Renal cortex interstitium (tissue), 11 donors: Measurements from ENCODE around the gene SDK2. TPM values are rescaled to one million over a fixed set of nuclear protein-coding genes. Genes with fewer than 3 reads are reported as not detected.

Experiments used
- DNase-seq, 11 donors: peaks; one replicate each; pipeline ENCODE4 v3.0.0-alpha.2; 2013; ENCODE audit warnings: low read depth in 9 of 11, low spot score in 4 of 11; ENCODE audit errors: extremely low read depth in 1 of 11
- polyA plus RNA-seq, 3 donors: library from polyadenylated mRNA; unstranded; fragments of 120-200 nt; gene quantifications; one replicate each; pipeline ENCODE4 v1.2.1, GENCODE V29; 2013; ENCODE audit not compliant: insufficient read length in 3 of 3

The SDK2 gene
- polyA plus RNA-seq, 3 donors = 6.8 to 11.1 (median 9.2) TPM

- no peak for DNase-seq
These were observed 268.1 kb downstream of the SDK2 start for GRCh38 chr17:73376152-73376551.

DNA sequence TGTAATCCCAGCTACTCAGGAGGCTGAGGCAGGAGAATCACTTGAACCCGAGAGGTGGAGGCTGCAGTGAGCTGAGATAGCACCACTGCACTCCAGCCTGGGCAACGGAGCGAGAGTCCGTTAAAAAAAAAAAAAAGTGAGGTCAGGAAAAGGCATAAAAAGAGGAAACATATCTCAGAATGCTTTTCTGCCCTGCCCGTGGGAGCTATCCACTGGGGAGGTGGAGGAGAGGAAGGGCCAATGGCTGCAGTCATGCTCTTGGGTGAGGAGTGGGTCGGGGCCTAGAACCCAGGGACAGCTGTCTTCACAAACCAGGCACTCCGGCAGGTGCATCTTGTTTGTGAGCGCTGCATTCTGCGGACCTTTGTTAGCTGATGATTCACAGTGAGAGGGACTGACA, 272.4 kb downstream of the SDK2 start:
- DNase-seq = no peak

GRCh38 chr17:73371285-73371684, 273.0 kb downstream of the SDK2 start:
- DNase-seq = no peak

- DNase-seq = peak; percentile 49 to 83 (median 72)
These were observed 274.3 kb downstream of the SDK2 start for GRCh38 chr17:73369817-73370490.

GRCh38 chr17:73369111-73369521, 275.1 kb downstream of the SDK2 start:
- no peak for DNase-seq

DNA sequence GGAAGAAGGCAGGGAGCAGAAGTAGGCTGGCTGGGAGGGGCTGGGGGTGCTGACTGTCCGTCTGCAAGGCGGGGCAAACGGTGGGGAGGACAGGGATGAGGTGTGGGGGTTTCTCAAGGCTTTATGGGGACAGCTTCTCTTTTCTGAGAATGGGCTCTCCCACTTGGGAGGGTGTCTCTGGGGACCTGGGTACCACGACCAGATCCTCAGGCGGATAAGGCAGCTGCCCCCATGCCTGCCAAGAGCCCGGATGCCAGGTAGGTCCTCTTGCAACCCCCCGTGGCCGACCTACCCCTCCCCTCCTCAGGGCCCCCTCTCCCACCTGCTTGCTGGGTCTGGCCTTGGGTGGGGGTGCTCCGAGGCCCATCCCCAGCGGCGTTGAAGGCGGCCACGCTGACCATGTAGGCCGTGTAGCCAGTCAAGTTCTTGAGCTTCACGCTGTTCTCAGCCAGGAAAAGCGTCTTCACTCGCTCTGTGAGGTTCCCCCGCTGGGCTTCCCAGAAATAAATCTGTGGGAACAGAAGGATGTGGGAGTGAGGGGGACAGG, 276.1 kb downstream of the SDK2 start:
- DNase-seq = no peak

DNA sequence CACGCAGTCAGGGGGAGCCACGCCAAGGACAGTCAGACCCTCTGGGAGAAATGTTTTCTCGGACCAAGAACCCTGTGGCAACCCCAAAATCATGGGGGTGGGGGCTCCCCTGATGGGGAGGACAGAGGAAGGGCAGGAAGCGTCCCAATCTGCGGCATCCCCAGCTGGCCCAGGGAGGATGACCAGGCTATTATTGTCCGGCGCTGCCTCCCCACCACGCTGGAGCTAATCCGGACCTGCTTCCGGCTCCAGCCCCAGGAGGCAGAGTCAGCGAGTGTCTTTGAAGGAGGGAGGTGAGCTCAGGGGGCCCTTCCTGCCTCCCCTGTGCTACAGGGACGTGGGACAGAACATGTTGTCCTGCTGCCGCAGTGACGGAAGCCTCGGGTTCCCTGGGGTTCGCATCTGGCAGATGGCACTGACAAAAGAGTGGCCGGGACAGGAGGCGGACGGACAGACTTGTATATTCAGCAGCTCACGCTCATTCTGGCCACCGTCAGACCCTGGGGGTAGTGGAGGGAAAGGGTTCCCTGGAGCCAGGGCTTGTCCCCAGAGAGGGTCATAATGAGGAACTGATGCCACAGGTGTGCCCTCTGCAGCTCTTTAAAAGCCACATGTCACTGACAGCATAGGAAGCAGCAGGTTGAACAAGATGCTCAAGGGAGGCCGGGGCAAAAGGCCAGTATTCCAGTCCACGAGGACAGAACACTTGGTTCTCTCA, 278.2 kb downstream of the SDK2 start:
- DNase-seq = no peak

DNA sequence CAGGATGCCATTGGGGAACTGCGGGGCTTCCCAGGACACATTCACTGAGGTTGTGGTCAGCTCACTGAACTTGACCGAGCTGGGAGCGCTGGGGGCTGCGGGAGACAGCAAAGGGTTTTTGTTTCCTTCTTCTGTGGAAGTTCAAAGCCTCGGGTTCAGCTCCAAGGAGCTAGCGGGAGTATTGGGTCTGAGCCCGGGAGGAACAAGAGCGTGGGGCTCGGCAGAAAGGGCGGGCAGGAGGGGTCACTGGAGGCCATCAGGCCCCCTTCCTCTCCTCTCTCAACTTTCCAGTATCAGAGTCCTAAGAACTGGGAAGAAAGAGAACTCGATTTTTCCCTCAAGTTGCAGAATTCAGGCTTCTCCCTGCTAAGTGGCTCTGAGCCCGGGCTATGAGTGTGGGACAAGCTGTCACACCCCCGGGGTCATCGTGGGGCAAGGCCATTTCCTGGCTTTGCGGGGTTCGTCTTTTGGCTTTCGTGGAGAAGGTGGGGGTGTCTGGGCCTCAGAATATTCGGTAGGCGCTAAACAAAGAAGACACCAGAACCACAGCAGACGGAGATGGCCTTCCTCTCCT, 278.9 kb downstream of the SDK2 start:
- no peak for DNase-seq

GRCh38 chr17:73364155-73364522, 280.1 kb downstream of the SDK2 start:
- no peak for DNase-seq

DNA sequence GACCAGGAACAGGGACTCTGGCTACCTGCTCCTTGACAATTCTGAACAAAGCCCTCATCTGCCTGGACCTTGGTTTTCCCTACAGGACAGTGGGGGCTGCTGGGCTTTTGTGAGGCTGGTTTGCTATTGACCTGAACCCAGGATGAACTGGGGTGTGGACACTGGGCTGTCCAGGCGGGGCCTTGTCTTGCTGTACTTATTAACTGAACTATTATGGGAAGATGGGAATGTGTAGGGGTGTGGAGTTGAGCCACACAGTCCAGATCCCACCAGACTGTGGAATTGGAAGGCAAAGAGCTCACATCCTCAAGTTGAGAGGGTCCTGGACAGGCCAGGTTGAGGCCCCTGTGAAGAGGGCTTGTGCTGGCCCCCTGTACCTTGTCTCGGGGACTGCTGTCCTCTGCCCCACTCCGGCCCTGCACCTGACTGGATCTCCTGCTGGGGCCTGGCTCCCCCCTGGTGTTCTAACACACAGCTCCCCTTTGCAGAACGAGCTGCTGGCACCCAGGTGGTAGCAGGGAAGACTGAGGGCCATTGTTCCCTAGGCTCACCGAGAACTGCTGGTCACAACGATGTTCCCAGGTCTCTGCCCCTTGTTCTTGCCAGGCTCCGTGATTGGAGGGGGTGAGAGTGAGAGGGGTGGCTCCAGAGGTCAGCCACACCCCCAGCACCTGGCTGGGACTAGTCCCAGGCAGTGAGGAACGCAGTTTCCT, 280.6 kb downstream of the SDK2 start:
- DNase-seq = no peak

GRCh38 chr17:73362697-73363096, 281.5 kb downstream of the SDK2 start:
- DNase-seq = no peak

DNA sequence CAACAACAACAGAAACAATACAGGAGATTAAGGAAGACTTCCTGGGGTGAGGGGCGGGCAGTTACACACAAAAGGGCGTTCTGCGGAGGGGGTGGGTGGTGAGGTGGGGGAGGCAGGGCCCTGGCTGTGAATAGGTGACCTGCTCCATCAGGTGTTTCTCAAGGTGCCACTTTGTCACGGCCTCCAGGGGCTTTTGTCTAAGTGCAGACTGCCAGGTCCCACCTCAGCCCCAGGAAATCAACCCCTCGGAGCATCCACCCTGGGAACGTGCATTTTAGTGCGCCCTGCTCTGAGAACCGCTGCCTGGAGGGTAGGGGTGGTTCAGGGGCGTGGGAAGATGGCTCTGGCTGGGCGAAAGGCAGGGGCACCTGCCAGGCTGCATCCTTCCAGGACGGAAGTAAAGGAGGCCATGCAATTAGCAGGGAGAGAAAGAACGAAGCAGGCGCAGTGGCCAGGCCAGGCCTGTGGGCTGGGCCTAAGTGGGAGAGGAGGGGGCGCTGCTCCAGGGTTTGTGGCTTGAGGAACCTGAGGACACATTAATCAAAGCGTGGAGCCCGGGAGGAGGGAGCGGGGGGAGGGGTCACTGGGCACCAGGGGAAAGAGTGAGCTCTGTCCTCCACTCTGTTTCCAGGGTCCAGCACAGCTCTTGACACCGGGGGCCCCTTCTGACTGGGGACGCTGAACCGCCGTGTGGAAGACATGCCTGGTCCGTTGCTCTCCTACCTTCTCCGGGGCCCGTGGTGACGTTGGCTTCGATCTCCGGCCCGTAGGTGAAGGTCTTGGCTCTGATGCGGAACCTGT, 283.1 kb downstream of the SDK2 start:
- DNase-seq = peak in 3 of 11 donors; percentile 41 to 69 (median 62)

DNA sequence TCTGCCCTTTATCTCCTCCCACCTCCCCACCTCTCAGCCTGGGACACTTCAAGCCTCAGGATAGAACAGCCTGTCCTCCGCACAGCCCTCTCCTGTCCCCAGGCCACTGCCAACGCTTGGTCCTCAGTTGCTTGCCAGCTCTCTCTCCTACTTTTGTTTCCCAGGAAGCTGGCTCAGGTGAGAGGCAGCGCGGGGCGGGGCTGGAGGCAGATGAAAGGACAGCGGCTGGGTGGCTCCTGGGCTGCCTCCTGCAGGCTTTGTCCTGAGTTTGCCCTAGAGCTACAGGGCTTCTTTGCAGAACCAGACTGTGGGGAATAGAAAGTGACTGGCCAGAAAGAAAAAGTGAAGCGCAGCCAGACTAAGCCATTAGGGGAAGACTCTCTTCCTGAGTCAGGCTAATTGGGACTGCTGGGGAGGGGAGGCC, 284.2 kb downstream of the SDK2 start:
- no peak for DNase-seq

GRCh38 chr17:73359352-73359751, 284.9 kb downstream of the SDK2 start:
- DNase-seq = no peak

DNA sequence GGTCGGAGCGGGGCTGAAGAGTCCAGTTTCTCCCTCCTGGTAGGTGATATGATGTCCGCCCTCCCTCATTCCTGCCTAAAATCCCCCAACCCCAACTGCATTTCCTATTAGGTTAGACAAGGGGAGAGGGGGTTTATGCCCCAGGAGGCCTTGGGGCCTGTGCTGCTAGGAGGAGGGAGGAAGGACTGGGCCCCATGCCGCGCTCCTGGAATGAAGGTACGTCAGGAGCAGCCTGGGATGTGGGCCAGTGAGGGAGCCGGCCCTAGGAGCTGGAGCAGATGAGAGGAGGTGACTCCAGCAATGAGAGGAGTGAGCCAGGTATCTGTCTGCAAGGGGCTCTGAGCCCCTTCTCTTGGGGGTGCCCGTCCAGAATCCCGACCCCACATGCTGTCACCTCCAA, 285.6 kb downstream of the SDK2 start:
- no peak for DNase-seq

GRCh38 chr17:73357981-73358380, 286.3 kb downstream of the SDK2 start:
- DNase-seq = no peak

DNA sequence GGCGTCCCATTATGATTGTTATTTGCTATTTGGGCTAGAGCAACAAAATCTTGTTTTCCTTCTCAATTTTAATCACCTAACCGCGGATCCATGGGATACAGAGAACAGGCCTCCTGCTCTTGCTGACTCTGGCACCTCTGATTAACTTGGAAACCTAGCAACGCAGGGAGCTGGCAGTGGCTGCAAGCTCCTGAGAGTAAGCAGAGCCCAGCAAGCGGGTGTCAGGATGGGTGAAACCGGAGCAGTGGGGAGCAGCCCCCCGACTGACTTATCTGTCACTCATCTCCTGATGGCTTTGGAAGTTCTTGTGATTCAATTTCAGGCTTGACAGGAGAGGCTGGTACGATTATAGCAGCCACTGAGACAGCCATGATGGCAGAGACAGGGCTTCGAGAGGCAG, 286.9 kb downstream of the SDK2 start:
- DNase-seq = no peak

GRCh38 chr17:73356561-73357170, 287.6 kb downstream of the SDK2 start:
- no peak for DNase-seq
